Adrenal gland (tissue), 12 donors: Measurements from ENCODE around the gene IL3. TPM values are rescaled to one million over a fixed set of nuclear protein-coding genes. Genes with fewer than 3 reads are reported as not detected.
"Not testable (repeated sequence)": the region's sequence is repeated elsewhere in the genome, so short reads cannot be mapped to it uniquely, and the experiment has no call there.

Source experiments
- DNase-seq, 7 donors: peaks; one replicate each; pipeline ENCODE4 v3.0.0-alpha.2; 2019 to 2020
- H3K27ac ChIP-seq, 5 donors: fragments of 200-600 bp; sonication (generic) in 4 of 5; 1 replicate in 3 of 5; 2 replicates in 2 of 5; pipeline versions ENCODE4 v1.5.1 to v1.8.0; 2016 to 2020; ENCODE audit warnings: mild to moderate bottlenecking in 1 of 5
- H3K27me3 ChIP-seq: fragments of 200-600 bp; 2 replicates; pipeline ENCODE4 v1.8.0; 2021
- H3K36me3 ChIP-seq, 2 donors: fragments of 200-600 bp; replicated peaks in 1 of 2; 1 replicate in 1 of 2; 2 replicates in 1 of 2; pipeline versions ENCODE4 v1.5.1 to v1.8.0; 2018 to 2022
- H3K4me1 ChIP-seq, 2 donors: fragments of 200-600 bp; replicated peaks in 1 of 2; 1 replicate in 1 of 2; 2 replicates in 1 of 2; pipeline versions ENCODE4 v1.5.1 to v1.8.0; 2018 to 2021
- H3K4me3 ChIP-seq, 4 donors: fragments of 200-600 bp; sonication (generic) in 3 of 4; one replicate each; pipeline ENCODE4 v1.5.1; 2016 to 2018
- H3K9me3 ChIP-seq, 3 donors: fragments of 200-600 bp; sonication (generic) in 1 of 3; replicated peaks in 1 of 3; 1 replicate in 2 of 3; 2 replicates in 1 of 3; pipeline versions ENCODE4 v1.5.1 to v1.8.0; 2016 to 2021
- CTCF ChIP-seq, 6 experiments: fragments of 450-650 bp in 4 of 6; fragments of 200-600 bp in 2 of 6; sonication (generic) in 1 of 6; IDR thresholded peaks; 1 replicate in 5 of 6; 2 replicates in 1 of 6; pipeline versions ENCODE4 v1.5.1 to v1.8.0; 2016 to 2021; ENCODE audit warnings: antibody characterized with exemption in 6 of 6, mild to moderate bottlenecking in 2 of 6, moderate library complexity in 1 of 6
- POLR2A ChIP-seq, 2 donors: fragments of 450-650 bp; IDR thresholded peaks; one replicate each; pipeline ENCODE4 v1.6.1; 2017; ENCODE audit warnings: antibody characterized with exemption in 2 of 2, mild to moderate bottlenecking in 2 of 2, moderate library complexity in 1 of 2
- WGBS, 4 donors: extraction: QIAGEN DNeasy Blood & Tissue Kit in 2 of 4; methylation state at CpG; one replicate each; pipeline versions ENCODE4 v1.1.5 to v1.1.7; 2013 to 2017; 5-methylcytosine and 5-hydroxymethylcytosine counted together
- intact Hi-C, 2 donors: fragments of 100-400 bp; cut with DNase I; formaldehyde crosslinking; loops; one replicate each; pipeline versions ENCODE4 v1.14.1 to v1.15.0; 2022 to 2023
- polyA plus RNA-seq, 3 donors: library from polyadenylated mRNA; stranded (reverse); fragments of 200-250 nt in 2 of 3; fragments of 350-450 nt in 1 of 3; fragmentation: Illumina TruSeq in 1 of 3; extraction: RNeasy Lipid Tissue Mini Kit (QIAGEN cat#74804) in 1 of 3; gene quantifications; one replicate each; pipeline ENCODE4 v1.2.3, GENCODE V29; 2013 to 2014
- total RNA-seq, 9 donors: library from RNA; depleted of rRNA in 4 of 9; stranded (reverse); fragments of >200 nt in 4 of 9; fragments of 120-200 nt in 1 of 9; fragmentation: NEBNext Ultra II Directional in 1 of 9; extraction: Animal tissue kit (Norgen Biotek cat#: 25700) in 1 of 9; gene quantifications; one replicate each; pipeline versions ENCODE4 v1.1.0 to v1.2.4, GENCODE V29; 2013 to 2023
- donor health status: healthy with polysubstance abuse.
- donor health status: Bipolar disorder and iron deficiency.
- donor health status: DM: yes; HTN: yes; CAD: no.
- donor health status: DM: no; HTN: no; CAD: no.
- donor health status: DM: no; HTN: no; CAD: no.
- donor health status: DM: yes; HTN: yes; CAD: no.

The IL3 gene
- total and polyA plus RNA-seq, 12 donors, result not detected

DNA sequence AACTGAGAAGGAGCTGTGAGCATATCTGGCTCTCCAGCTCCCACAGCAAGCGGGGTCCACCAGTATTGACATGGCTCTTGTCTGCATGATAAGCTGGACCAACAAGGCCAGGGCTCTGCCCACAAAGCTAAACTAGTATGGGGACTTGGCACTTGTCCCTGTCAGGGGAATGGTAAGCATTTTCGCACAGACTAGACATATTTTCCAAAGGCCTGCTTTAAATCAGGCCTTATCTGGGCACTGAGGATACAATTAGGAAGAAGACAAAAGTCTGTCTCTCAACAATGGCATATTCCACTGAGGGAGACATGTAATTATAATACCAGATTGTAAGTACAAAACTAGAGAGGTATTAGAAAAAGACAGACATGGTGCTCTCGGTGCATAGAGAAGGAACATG lies 45.2 kb downstream of the IL3 start:
- WGBS, 4 donors, result 86 to 94% (median 92%) methylated on average over 3 of the region's 3 CpGs
- H3K4me3 ChIP-seq, result no peak overlapping the region
- H3K9me3 ChIP-seq, result no peaks in the 10 kb centered on the region
- H3K4me1 ChIP-seq, result peaks cover 8 to 17% of the 10 kb centered on the region in 2 donors
- no peaks in the 10 kb centered on the region for H3K36me3 ChIP-seq
- DNase-seq, result no peak
- no peak for TF ChIP-seq POLR2A (IDR thresholded peaks at IDR 0.05)
- no peak for TF ChIP-seq CTCF (IDR thresholded peaks at IDR 0.05)
- no peak overlapping the region for H3K27ac ChIP-seq
- intact Hi-C loops, result no loop called here
- no peaks in the 10 kb centered on the region for H3K27me3 ChIP-seq

GRCh38 chr5:132108495-132108894 lies 48.0 kb downstream of the IL3 start:
- H3K27ac ChIP-seq, H3K4me1 ChIP-seq, H3K9me3 ChIP-seq, DNase-seq, H3K27me3 ChIP-seq, intact Hi-C loops, H3K4me3 ChIP-seq, H3K36me3 ChIP-seq: not testable (repeated sequence)
- whole genome bisulfite sequencing, 4 donors, result 98 to 100% (median 100%) methylated on average over 1 of the region's 1 CpG

DNA sequence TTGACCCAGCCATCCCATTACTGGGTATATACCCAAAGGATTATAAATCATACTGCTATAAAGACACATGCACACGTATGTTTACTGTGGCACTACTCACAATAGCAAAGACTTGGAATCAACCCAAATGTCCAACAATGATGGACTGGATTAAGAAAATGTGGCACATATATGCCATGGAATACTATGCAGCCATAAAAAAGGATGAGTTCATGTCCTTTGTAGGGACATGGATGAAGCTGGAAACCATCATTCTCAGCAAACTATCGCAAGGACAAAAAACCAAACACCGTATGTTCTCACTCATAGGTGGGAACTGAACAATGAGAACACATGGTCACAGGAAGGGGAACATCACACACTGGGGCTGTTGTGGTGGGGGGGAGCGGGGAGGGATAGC lies 48.5 kb downstream of the IL3 start:
- WGBS, 4 donors, result 85 to 97% (median 89%) methylated on average over 2 to 4 of the region's 4 CpGs
- H3K9me3 ChIP-seq, H3K36me3 ChIP-seq, DNase-seq, H3K27me3 ChIP-seq, H3K4me3 ChIP-seq, H3K27ac ChIP-seq, intact Hi-C loops, H3K4me1 ChIP-seq: not testable (repeated sequence)

- no peak overlapping the region for H3K4me3 ChIP-seq
- DNase-seq, result no peak
- H3K27ac ChIP-seq, result no peak overlapping the region
- no peaks in the 10 kb centered on the region for H3K36me3 ChIP-seq
- no peaks in the 10 kb centered on the region for H3K9me3 ChIP-seq
- H3K27me3 ChIP-seq, result no peaks in the 10 kb centered on the region
- intact Hi-C loops, result no loop called here
- no peak for TF ChIP-seq CTCF (IDR thresholded peaks at IDR 0.05)
- TF ChIP-seq POLR2A (IDR thresholded peaks at IDR 0.05), result no peak
- 76 to 86% (median 82%) methylated on average over 3 of the region's 3 CpGs for WGBS, 4 donors
- H3K4me1 ChIP-seq, result no peaks in the 10 kb centered on the region
Observed at GRCh38 chr5:132109494-132110053, 49.1 kb downstream of the IL3 start.

DNA sequence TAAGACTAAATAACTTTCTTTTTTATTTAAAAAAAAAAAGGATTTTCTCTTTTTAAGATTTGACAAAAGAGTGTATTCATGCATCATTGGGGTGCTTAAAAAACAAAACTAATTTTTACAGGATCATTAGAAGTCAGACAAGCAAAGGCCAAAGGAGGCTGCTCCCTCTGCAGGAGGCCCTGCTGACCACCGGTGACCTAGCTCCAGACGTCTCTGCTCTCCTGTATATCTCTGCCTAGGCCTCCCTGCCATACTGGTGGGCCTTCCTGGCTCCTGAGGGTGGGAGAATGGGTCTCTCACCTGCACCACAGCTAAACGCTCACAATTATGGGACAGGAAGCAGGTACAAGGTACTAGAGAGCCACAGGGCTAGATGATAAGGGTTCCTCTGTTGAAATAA lies 49.7 kb downstream of the IL3 start:
- Histone ChIP-seq H3K4me3 (no peak overlapping the region), H3K4me1 (no peaks in the 10 kb centered on the region), H3K9me3 (no peaks in the 10 kb centered on the region), H3K36me3 (no peaks in the 10 kb centered on the region), H3K27me3 (no peaks in the 10 kb centered on the region), H3K27ac (no peak overlapping the region)
- TF ChIP-seq POLR2A (IDR thresholded peaks at IDR 0.05), result no peak
- TF ChIP-seq CTCF (IDR thresholded peaks at IDR 0.05), result no peak
- 65 to 78% (median 76%) methylated on average over 3 of the region's 3 CpGs for WGBS, 4 donors
- intact Hi-C loops, result no loop called here
- DNase-seq, result no peak
